HG02884 (cell line): ENCODE measurements around the gene IGFLR1.

Experiments used
- ATAC-seq: cut with Tn5 transposase; IDR thresholded peaks from one replicate; pipeline ENCODE4 v1.9.1; 2021; ENCODE audit warnings: mild to moderate bottlenecking, moderate library complexity; ENCODE audit not compliant: unreplicated experiment

Gene IGFLR1

DNA sequence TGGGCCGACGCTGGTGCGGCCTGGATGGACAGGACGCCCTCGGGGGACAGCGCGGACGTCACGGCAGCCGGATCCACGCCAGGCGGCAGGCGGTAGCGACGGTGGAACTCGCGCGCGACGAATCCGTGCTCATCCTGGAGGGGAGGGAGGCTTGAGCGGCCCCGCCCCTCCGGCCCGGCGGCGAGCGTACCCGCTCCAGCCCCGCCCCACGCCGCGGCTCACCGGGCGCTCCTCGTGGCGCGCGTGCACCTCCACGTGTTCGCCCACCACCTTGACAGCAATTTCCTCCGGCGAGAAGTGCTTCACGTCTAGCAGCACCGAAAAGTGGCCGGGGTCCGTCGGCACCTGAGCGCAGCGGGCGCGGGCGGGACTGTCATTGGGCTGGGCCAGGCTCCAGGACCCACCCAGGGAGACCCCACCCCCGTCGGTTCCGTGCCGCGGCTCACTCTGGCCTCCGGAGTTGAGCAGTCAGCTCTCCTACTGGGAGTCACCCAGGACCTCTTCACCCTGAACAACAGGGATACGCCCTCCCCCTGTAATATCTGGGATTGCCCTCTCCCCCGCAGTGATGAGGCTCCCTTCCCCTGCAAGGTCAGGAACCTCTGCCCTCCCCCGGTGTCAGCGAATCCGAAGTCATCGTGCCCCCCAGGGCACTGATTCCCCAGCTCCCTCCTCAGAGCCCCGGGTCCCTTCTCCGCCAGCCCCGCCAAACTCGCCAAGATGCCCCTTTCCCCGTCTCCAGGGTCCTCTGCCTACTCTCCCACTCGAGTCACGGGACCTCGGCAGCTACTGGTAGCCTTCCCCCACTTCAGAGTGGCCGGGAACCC is 13.5 kb upstream of the IGFLR1 start:
- ATAC-seq: no peak

DNA sequence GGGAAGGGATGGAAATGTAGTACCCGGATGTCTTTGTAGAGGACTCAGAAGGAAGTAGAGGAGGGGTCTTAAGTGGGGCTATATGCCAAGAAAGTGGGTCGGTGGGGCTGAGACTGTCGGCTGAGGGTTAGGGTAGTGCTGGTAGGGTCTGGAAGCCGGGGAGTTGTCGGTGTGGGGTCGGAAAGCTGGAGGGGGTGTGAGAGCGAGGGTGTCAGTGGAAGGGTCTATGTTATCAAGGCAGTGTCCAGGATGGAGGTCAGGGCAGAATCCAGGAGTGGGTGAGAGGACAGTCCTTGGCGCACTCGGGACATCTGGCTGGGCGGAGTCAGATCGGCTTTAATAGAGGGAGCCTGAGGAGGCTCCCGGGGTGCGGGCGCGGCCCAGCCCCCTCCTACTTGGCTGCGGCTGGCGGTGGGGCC is 12.9 kb upstream of the IGFLR1 start:
- ATAC-seq: no peak

DNA sequence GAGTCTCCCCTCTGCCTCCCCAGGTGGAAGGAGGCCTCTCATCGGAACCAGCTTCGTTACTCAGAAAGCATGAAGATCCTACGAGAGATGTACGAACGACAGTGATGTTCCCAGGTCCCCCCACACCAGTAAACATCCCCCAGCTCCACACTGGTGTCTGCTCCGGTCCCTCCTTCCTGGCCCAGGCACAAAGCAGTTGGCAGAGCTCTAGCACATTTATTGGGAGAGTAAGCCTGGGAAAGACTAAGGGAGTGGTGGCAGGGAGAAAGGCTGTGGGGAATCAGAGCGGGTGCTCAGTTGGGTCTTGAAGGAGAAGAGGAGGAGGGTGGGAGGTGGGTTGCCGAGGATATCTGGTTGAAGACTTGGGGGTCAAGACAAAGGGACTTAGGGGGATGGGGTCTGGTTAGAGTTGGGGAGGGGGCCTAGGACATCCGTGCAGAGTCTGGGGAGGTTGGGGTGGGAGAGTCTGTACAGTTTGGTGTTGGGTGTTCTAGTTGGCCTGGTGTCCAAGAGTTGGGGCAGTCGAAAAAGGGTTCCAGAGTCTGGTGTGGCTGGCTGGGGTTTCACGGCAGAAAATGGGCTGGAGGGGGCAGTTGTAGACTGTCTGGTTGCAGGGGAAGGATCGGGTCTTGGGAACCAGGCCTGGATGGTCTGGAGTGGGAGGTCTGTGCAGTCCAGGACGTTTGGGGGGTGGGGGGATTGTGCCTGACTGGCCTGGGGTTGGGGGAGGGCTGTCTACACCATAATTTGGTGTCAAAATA is 12.3 kb upstream of the IGFLR1 start:
- ATAC-seq: no peak

DNA sequence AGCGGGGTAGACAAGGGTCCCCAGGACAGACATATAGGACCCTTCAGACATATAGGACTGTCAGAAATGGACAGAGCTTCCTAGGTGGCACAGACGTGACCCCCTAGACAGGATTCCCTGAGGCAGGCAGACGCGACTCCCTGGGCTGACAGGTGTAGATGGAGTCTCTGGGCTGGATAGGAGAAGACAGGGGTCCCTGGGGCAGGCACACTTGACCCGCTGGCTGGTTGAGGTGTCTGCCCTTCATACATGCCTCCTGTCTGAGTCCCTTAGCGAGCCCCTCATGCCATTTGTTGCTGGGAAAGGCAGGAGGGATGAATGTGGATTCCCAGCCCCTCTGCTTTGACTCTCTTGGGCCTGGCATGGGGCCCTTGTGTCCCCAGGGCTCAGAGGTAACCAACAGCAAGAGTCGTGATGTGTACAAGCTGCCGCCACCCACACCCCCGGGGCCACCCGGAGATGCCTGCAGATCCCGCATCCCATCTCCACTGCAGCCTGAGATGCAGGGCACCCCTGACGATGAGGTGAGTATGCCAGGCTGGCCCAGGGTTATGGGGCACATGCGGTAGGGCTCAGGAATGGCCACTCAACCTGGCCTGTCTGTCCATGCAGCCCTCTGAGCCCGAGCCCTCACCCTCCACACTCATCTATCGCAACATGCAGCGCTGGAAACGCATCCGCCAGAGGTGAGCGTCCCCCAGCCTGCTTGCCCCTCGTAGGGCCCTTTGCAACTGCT is 11.6 kb upstream of the IGFLR1 start:
- ATAC-seq: no peak

DNA sequence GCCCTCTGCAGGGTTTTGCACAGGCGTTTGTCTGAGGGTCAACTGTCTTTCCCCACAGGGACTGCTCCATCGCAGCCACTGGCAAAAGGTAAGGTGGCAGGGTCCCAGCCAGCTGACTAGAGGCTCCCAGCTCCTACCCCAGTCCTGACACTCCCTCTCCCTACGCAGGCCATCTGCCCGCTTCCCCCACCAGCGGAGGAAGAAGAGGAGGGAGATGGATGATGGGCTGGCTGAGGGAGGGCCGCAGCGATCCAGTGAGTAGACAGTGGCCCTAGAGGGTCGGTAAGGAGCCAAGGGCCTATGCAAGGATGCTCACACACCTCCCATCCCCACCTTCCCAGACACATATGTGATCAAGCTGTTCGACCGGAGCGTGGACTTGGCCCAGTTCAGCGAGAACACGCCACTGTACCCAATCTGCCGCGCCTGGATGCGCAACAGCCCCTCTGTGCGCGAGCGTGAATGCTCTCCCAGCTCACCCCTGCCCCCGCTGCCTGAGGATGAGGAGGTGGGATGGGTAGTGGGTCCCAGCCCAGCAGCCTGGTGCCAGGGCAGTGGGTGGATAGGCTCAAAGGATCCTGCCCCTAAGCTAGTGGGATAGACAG is 10.6 kb upstream of the IGFLR1 start:
- ATAC-seq: no peak

DNA sequence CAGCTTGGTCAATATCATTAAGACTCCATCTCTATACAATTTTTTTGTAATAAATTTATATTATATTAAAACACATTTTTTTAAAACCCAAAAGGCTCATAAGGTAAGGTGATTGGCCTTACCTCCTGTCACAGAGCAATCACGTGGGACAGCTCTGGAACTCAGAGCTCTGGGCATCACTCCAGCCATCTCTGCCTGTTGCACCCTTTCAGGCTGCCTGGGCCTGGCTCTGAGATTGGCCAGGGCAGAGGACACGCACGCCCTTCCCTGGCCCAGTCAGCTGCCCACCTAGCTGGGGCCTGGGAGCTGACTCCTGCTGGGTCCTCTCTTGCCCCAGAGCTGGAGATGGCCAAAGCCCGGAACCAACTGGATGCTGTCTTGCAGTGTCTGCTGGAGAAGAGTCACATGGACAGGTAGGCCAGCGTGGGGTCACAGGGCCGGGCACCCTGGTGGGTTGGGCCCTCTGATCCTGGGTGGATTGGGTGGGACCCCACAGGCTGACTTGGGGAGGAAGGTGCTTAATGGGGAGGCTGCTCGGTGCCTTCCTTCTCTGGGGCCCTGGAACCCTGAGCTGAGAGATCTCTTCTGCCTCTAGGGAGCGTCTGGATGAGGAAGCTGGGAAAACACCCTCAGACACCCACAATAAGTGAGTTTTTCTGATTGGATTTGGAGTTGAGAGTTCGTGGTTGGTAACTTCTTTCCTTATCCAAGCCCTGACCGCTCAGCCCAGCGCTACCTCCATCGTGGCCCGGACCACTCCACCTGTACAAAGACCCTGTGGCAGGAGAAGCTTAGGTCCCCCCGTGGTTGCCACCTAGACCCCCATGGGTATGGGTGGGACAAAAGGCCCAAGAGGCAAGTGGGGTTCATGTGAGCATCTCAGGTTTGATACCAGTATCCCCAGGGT is 9.8 kb upstream of the IGFLR1 start:
- ATAC-seq: no peak

DNA sequence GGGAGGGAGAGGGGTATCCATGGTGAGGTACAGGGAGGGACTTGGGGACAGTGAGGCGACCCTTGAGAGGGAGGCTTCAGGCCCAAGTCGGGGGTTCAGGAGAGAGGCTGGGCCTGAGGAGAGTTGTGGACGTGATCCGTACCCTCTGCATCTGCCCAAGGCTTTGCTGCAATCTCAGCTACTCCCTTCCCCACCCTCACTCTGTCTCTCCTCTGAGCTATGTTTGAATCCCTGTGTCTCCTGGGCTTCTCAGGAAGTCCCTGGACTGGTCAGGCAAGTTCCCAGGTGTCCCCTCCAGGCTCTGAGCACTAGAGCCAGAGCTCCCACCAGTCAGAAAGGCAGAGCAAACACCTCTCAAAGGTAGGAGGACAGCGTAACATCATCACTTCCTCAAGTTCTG is 7.9 kb upstream of the IGFLR1 start:
- ATAC-seq: no peak

DNA sequence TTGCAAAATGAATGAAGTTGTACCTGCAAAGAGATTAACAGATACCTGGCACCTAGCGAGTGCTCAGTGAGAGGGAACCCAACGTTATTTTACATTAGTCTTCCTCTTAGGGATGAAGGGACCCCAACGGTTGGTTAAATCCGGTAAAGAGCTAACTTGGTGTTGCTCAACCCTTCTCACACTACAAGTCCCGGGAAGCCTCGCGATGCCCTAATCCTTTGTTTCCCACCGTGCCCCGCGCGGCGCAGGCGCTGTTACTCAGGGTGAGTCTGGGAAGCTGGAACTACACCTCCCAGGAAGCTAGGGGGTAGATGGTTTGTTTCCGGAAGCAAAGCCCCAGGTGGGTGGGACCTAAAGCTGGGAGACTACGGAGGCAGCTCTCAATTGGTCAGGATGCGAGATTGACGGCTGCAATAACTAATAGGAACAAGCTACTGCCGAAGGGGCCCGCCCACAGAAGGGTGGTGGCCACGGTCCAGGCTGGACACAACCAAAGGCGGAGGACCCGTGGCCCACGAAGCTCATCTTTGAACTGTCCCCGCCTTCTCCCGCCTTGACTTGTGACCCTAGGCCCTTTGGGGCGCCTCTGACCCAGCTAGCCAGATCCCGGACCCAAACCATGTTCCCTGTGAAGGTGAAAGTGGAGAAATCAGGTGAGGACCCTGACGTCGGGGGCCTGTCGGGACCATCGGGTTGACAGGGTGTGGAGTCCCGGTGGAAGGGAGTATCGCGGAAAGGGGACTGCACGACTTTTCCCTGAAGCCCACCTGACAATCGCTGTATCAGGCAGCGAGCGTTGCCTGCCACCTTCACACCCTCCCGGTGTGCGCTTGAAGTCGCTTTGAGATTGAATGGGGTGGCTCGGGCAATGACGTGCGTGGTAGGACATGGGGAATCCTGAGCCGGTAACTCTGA is 6.1 kb upstream of the IGFLR1 start, which contains the start of gene LIN37:
LIN37 (plus strand) TSS at position 471 of the 915 bp plus-strand sequence; CDS start at position 620, 149 bp downstream.
- peak; percentile 58 for ATAC-seq

DNA sequence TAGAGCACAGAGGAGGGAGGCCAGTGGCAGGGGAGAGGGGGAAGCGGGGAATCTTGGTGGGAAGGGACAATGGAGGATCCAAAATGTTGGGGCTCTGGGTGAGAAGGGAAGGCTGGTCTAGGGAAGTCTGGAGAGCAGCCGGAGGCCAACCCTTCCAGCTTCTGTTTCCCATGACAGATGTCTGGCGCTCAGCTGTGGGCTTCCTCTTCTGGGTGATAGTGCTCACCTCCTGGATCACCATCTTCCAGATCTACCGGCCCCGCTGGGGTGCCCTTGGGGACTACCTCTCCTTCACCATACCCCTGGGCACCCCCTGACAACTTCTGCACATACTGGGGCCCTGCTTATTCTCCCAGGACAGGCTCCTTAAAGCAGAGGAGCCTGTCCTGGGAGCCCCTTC is 4.3 kb upstream of the IGFLR1 start:
- no peak for ATAC-seq

DNA sequence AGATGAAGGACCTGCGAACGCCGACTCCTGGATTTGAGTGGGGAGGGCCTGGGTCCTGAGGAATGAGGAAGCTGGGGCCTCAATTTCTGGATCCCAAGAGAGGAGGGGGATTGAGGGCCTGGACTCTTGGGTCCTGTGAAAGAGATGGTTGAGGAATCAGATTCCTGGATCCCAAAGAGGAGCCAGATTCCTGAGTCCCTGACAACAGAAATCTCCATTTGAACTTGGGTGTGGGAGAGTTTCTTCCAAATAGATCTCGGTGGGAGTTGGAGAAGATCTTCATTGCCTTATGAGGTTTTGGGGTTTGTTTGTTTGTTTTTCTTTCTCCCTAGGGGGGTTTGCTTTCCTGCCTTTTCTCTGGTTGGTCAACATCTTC is 3.8 kb upstream of the IGFLR1 start:
- no peak for ATAC-seq

DNA sequence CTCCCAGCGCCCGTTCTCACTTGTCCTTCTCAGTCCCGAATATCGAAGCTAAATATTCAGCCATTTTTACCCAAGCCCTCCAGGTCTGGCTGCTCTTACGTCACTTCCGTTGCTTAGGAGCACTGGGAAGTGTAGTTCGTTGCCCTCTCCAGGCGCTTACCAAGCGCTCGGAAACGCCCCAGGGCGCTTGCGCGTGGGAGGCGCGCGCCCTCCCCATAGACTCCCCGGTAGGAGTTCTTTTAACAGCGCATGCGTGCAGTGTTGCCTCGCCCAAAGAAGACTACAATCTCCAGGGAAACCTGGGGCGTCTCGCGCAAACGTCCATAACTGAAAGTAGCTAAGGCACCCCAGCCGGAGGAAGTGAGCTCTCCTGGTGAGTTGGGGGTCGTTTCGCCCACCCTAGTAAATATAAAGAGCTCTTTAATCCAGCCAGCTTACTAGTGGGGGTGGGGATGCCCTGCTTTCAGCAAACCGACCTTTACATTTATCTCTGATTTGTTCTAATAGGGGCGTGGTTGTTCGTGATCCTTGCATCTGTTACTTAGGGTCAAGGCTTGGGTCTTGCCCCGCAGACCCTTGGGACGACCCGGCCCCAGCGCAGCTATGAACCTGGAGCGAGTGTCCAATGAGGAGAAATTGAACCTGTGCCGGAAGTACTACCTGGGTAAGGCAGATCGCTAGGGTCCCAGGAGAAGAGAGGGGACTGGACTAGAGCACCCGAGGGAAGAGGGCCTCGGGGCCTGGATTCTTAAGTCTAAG is 3.3 kb upstream of the IGFLR1 start, which contains the start of the genes PSENEN and U2AF1L4:
PSENEN (plus strand) TSS at position 324 of the 759 bp plus-strand sequence; CDS start at position 604, 280 bp downstream.
U2AF1L4 (minus strand) TSS at position 91 of the 759 bp plus-strand sequence; CDS start at position 64, 27 bp downstream.
- peak; percentile 30 for ATAC-seq

DNA sequence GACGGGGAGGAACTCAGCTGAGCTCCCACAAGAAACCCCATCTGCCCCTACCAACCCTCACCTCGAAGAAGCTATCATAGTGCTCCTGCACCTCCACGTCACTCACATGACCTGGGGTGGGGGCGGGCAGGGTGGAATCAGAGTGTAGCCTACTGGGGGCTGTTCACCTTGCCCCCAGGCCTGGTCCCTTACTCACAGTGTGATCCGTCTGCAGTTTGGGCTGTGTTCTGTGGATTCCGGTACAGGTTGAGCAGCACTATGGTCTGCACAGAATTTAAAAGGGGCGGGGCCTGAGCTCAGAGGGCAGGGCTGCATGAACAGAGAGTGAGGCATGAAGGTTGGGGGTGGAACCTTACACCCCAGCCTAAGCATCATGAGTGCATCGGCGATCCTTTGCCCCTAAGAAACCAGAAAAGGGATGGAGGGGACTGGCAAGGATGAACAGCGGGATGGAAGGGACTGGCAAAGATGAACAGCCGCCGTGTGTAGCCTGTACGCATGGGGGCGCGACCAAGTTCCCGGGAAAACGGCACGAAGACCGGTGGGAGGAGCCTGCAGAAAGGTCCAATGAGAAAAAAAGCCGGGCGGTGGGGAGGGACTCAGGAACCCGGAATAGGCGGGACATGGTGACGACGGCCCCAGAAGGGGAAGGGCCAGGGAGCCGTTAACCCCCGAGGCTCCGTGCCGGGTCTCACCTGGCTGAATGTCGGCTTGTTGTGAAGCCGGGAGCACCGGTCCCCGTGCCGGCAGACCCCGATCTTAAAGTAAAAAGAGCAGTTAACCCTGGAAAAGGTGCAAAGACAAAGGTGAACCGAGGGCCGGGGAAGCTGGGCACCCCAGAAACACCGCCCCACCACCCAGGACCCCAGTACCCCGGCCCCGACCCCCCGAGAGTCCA is 2.4 kb upstream of the IGFLR1 start:
- peak; percentile 34 for ATAC-seq

DNA sequence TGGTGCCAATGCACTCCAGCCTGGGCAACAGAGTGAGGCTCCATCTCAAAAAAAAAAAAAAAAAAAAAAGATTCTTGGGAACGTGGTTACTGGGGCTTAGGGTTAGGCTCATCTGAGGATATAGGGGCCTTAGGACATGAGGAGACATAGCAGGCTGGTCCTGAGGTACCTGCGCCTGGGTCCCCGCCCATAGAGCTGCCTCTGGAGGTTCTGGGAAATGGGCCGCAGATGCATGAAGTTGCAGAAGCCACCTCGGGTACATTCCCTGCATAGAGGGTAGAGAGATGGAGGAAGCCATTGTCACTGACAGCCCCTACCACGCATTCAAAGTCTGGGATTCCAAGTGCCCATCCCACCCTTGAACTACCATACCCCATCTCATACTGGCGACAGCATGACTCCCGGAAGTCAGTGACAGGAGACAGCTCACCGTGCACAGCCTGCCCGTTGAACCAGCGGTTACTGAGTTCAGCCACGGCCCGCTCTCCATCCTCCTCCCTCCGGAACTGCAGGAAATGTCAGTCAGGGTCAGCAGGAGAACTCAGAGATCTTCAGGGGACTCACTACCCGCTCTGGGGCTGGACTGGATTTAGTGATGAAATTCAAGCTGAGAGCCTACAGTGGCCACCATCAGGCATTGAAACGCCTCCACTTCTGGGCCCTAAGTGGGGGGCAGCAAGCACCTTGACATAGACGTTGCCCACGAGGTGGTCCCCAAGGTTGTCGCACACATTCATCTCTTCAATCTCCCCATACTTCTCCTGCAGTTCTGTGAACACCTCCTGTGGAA is 1.6 kb upstream of the IGFLR1 start:
- ATAC-seq: no peak

DNA sequence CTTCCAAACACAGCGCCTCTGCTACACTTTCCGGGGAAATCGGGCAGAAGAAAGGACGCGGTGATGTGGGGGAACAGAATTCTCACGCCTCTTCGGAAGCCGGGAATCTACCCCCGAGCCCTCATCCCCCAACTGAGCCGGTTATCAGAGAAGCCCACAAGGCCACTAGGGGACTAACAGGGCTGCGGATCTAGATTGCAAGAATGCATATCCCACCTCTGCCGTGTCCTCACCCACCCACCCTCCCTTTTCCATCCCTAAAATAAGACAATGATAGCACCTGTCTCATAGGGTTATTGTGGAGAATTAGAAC is 1.1 kb downstream of the IGFLR1 start:
- ATAC-seq: no peak

DNA sequence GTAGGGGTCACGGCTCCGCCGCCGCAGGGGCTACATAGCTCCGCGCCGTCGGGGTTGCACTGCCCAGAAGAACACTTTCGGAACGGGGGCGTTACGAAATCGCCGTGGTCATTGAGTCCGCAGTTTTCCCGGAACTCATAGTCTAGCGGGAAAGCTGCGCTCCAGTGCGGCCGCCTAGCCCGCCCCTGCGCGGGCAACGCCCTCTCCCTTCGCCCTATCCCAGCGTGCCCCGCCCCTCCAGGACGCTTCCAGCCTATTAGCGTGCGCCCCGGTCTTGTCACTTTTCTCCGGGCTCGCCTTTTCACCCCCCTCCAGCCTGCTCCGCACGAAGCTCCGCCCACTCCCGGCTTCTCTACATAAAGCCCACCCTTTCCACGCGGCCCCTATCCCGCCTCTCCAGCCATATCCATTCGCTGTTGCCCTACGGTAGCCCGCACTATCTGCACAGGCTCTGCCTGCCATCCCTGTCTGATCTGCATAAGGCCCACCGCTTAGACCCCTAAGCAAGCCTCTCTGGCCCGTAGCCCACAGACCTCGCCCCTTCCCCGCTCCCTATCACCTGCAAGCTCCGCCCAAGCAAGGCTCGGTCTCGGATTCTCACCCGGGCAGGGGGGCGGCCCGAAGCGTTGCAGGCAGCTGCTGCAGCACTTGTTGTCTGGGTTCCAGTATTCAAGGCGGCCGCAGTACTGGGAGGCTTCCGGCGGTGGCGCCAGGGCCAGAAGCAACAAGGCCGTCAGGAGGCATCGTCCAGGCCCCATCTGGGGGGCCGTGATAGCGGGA is 1.6 kb downstream of the IGFLR1 start:
- ATAC-seq: peak; percentile 48

DNA sequence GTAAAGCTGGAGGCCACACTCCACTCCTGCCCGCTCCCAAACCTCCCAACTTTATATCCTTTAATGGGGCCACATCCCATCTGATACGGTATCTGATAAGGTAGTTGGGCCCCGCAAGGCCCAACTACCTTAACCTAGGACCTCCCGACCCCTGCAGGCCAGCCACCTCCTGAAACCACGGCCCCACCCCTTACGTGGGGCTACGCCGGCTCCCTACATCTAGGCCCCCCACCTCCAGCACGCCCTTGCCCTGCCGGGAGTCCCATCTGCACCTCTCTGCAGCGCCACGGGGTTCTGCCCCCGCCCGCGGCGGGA is 2.2 kb downstream of the IGFLR1 start:
- ATAC-seq: no peak
